NCI-H2196 (cell line): Measurements from ENCODE around the gene NFKBIL1.
A peak's percentile ranks its signal among the peaks of the same experiment; 100 is the strongest.
"Not testable (repeated sequence)": the region's sequence is repeated elsewhere in the genome, so short reads cannot be mapped to it uniquely, and the experiment has no call there.

ENCODE experiments used
- DNase-seq: peaks from one replicate; lab custom pipeline; 2025; ENCODE audit not compliant: unreplicated experiment; lab: John Stamatoyannopoulos, UW

Gene NFKBIL1, protein sequence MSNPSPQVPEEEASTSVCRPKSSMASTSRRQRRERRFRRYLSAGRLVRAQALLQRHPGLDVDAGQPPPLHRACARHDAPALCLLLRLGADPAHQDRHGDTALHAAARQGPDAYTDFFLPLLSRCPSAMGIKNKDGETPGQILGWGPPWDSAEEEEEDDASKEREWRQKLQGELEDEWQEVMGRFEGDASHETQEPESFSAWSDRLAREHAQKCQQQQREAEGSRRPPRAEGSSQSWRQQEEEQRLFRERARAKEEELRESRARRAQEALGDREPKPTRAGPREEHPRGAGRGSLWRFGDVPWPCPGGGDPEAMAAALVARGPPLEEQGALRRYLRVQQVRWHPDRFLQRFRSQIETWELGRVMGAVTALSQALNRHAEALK

GRCh38 chr6:31546958-31547726, at the start of gene NFKBIL1:
NFKBIL1 (plus strand) TSS chr6:31547608; CDS start chr6:31547695, 87 bp downstream.
- peak; percentile 94 for DNase-seq

- no peak for DNase-seq
Measured at GRCh38 chr6:31498748-31499147, 48.7 kb upstream of the NFKBIL1 start.

GRCh38 chr6:31499648-31500047, 47.8 kb upstream of the NFKBIL1 start:
- DNase-seq: not testable (repeated sequence)

DNA sequence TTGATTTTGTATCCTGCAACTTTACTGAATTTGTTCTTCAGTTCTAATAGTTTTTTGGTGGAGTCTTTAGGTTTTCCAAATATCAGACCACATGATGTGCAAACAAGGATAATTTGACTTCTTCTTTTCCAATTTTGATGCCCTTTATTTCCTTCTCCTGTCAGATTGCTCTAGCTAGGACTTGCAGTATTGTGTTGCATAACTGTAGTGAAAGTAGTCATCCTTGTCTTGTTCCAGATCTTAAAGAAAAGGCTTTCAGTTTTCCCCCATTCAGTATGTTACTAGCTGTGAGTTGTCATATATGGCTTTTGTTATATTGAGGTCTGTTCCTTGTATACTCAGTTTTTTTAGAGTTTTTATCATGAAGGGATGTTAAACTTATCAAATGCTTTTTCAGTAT, 44.8 kb upstream of the NFKBIL1 start:
- no peak for DNase-seq

DNA sequence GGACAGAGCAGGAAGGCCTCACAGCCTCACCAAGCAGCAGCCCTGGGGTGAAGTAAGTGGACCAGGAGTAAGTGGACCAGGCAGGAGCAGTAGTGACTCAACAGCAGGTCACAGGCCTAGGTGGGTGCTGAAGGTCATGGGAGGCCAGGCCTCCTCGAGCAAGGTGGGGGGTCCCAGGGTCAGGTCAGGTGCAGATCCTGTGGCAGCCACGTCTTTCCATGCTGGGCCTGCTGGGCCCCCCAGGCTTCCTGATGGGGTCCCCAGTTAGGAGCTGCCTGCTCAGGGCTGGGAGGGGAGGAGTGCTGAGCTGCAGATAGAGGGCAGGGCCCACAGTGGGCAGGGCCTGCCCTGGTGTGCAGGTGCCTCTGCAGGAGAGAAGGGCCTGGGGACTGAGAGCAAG, 38.4 kb upstream of the NFKBIL1 start:
- DNase-seq: not testable (repeated sequence)

DNA sequence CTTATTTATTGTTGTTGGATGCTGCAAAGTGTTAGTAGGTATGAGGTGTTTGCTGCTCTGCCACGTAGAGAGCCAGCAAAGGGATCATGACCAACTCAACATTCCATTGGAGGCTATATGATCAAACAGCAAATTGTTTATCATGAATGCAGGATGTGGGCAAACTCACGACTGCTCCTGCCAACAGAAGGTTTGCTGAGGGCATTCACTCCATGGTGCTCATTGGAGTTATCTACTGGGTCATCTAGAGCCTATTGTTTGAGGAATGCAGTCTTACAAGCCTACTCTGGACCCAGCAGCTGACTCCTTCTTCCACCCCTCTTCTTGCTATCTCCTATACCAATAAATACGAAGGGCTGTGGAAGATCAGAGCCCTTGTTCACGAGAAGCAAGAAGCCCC, 37.4 kb upstream of the NFKBIL1 start:
- DNase-seq: no peak

- no peak for DNase-seq
Measured at GRCh38 chr6:31513456-31514165, 33.8 kb upstream of the NFKBIL1 start.

GRCh38 chr6:31521835-31522234, 25.6 kb upstream of the NFKBIL1 start:
- DNase-seq: no peak

GRCh38 chr6:31525553-31525931, 21.9 kb upstream of the NFKBIL1 start:
- DNase-seq: no peak

DNA sequence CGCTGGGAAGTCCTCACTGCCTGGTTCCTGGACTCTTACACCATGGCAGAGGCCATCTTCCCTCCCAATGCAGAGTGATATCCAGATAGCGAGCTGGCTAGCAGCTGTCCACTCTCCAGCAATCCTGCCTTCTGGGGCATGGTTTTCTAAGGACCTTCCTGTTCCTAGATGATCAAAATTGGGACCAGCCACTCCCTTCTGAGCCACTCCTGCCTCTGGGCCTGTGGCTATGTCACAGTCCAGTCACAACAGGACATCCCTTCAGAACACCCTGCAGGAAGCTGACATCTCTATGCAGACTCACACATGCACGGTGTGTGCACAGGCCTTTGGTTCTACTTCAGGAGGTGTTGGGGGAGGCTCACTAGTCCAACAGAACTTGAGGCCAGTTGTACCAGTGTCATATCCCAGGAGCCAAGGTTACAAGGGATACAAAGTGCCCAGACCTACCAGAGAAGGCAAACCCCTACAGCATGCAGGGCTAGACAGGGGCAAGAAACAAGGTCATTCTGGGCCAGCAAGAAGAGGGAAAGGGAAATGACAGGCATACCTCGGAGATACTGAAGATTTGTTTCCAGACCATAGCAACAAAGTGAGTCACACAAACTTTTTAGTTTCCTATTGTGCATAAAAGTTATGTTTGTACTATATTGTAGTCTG, 21.3 kb upstream of the NFKBIL1 start:
- DNase-seq: no peak

GRCh38 chr6:31528307-31528777, 19.1 kb upstream of the NFKBIL1 start:
- no peak for DNase-seq

DNA sequence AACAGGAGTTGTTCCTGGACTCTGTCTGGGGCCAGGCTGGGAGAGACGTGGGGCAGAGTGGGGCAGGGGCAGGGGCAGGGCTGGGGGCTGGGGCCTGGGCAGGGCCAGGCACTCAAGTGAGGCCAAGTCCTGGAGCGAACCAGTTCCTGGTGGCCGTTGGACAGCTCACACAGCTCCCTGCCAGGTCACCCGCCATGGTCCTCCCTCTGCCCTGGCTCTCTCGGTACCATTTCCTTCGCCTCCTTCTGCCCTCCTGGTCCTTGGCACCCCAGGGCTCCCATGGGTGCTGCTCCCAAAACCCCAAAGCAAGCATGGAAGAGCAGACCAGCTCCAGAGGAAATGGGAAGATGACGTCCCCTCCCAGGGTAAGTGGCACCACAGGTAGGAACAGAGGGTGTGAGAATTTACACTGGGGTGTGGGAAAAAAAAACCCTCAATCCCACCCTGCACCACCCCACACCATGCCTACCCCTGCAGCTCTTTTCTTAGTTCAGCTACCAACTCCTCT, 18.5 kb upstream of the NFKBIL1 start, which contains the start of gene MCCD1:
Gene MCCD1 (plus strand): TSS at position 142 of the 508 bp plus-strand sequence. CDS start 53 bp downstream, at position 195.
- no peak for DNase-seq

DNA sequence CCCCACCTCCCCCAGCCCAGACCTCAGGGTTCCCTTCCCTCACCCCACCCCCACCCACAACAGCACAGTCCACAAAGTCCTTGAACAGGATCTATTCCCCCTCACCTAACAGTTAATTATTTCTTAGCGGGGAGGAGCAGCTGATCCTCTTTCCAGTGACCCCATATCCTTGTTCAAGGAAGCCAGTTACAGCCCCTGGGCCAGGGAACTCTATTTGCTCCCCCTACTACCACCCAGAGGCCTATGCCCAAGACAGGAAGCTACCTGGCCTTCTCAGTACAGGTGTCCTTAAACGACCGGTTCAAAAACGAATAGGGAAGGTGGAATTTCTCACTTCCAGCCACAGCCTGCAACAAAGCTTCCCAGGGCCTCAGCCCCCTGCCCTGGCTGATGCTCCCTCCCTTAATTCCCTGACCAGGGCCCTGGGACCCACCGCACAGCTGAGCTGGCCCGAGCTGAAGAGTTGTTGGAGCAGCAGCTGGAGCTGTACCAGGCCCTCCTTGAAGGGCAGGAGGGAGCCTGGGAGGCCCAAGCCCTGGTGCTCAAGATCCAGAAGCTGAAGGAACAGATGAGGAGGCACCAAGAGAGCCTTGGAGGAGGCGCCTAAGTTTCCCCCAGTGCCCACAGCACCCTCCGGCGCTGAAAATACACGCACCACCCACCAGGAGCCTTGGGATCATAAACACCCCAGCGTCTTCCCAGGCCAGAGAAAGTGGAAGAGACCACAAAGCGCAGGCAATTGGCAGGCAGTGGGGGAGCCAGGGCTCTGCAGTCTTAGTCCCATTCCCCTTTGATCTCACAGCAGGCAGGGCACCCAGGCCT, 17.9 kb upstream of the NFKBIL1 start:
- no peak for DNase-seq

- DNase-seq: no peak
Measured at GRCh38 chr6:31530659-31531058, 16.7 kb upstream of the NFKBIL1 start.

- DNase-seq: no peak
Measured at GRCh38 chr6:31531162-31531561, 16.2 kb upstream of the NFKBIL1 start.

DNA sequence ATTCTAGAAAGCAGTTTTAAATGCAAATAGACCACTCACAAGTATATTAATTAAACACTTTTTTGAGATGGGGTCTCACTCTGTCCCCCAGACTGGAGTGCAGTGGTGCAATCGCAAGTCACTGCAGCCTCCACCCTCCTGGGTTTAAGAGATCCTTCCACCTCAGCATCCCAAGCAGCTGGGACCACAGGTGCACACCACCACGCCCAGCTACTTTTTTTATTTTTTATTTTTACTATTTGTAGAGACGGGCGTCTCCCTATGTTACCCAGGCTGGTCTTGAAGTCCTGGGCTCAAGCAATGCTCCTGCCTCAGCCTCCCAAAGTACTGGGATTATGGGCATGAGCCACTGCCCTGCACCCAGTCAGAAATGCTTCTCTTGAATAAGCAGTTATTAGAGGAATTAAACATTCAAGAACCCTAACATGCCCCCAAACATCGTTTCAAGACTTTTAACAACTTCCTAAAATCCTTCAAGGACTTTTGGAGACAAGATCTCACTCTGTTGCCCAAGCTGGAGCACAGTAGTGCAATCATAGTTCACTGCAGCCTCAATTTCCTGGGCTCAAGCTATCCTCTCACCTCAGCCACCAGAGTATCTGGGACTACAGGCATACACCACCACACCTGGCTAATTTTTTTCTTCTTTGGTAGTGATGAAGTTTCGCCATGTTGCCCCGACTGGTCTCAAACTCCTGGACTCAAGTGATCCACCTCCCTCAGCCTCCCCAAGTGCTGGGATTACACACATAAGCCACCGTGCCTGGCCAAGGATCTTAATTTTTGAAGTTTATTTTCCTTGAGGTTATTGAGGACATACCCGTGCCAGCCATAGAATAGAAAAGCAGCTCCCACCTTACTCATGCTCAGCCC, 15.4 kb upstream of the NFKBIL1 start:
- DNase-seq: no peak

DNA sequence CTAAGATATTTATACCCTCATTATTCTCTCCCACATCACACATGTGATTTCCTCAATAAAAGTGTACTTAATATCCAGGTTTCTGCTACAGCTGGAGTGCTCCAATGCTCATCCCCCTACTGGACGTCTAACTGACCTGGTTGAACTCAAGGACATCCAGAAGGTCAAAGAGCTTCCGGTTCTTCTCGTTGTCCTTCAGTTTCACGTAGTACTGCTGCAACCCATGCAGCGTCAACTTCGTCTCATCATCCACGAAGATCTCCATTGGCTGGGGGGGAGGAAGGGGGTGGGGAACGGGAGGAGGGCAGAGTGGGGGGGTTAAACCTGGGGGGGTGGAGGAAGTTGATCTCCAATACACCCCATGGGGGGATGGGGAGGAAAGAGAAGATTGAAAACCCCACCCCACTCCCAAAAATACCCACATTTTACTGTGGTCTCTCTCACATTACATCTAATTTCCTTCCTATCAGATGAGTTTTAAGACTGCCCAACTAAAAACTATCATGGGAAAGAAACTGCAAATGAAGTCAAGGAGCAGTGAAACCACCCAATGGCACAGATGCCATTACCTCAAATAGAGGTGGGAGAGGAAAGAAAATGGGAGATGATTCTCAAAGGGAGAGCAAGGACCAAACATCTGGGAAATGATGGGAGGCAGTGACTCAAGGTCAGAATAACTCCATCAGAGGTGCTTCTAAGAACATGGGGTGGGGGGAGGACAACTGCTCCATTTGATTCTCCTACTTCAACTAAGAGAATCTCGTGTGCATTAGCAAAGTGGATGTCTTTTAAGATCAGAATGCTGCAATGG, 14.6 kb upstream of the NFKBIL1 start:
- no peak for DNase-seq

GRCh38 chr6:31533455-31533841, 14.0 kb upstream of the NFKBIL1 start:
- no peak for DNase-seq
